MM.1S (cell line): Measurements from ENCODE around the gene FOXP1.

Experiments used
- DNase-seq: peaks from one replicate; pipeline ENCODE4 v3.0.0-alpha.2; 2015
- H2AFZ ChIP-seq: fragments of 300-600 bp; sonication (generic); 2 replicates; pipeline ENCODE4 v1.6.0; 2016; ENCODE audit warnings: antibody characterized with exemption, low read length
- H3F3A ChIP-seq: fragments of 300-600 bp; sonication (generic); 2 replicates; pipeline ENCODE4 v1.6.1; 2016; ENCODE audit warnings: mild to moderate bottlenecking, antibody characterized with exemption, low read length, moderate library complexity, mixed read lengths; ENCODE audit not compliant: insufficient read depth
- H3K27ac ChIP-seq: fragments of 300-600 bp; sonication (generic); 2 replicates; pipeline ENCODE4 v1.5.1; 2016; ENCODE audit warnings: mild to moderate bottlenecking, low read length
- H3K27me3 ChIP-seq: fragments of 300-600 bp; sonication (generic); replicated peaks from 2 replicates; pipeline ENCODE4 v1.6.0; 2016; ENCODE audit warnings: low read length; ENCODE audit not compliant: insufficient read depth
- H3K36me3 ChIP-seq: fragments of 300-600 bp; sonication (generic); replicated peaks from 2 replicates; pipeline ENCODE4 v1.6.1; 2016; ENCODE audit warnings: mild to moderate bottlenecking, low read length, mixed read lengths; ENCODE audit not compliant: insufficient read depth
- H3K4me1 ChIP-seq: fragments of 300-600 bp; sonication (generic); 2 replicates; pipeline ENCODE4 v1.6.1; 2016; ENCODE audit warnings: low read length, mixed read lengths
- H3K4me2 ChIP-seq: fragments of 300-600 bp; sonication (generic); 2 replicates; pipeline ENCODE4 v1.6.0; 2016; ENCODE audit warnings: low read depth, low read length
- H3K4me3 ChIP-seq: fragments of 300-600 bp; sonication (generic); 2 replicates; pipeline ENCODE4 v1.5.1; 2016; ENCODE audit warnings: low read length, mixed read lengths
- H3K79me2 ChIP-seq: fragments of 300-600 bp; sonication (generic); 2 replicates; pipeline ENCODE4 v1.6.1; 2016; ENCODE audit warnings: mixed run types, low read length, mixed read lengths
- H3K9ac ChIP-seq: fragments of 300-600 bp; sonication (generic); 2 replicates; pipeline ENCODE4 v1.6.1; 2016; ENCODE audit warnings: low read length, mixed read lengths
- H3K9me2 ChIP-seq: fragments of 300-600 bp; sonication (generic); replicated peaks from 2 replicates; pipeline ENCODE4 v1.6.1; 2016; ENCODE audit warnings: mild to moderate bottlenecking, low read length, mixed read lengths; ENCODE audit not compliant: insufficient read depth
- H3K9me3 ChIP-seq: fragments of 300-600 bp; sonication (generic); replicated peaks from 2 replicates; pipeline ENCODE4 v1.6.1; 2016; ENCODE audit warnings: mild to moderate bottlenecking, low read length, mixed read lengths; ENCODE audit not compliant: insufficient read depth
- H4K20me1 ChIP-seq: fragments of 300-600 bp; sonication (generic); 2 replicates; pipeline ENCODE4 v1.6.1; 2016; ENCODE audit warnings: mild to moderate bottlenecking, low read length, moderate library complexity, mixed read lengths; ENCODE audit not compliant: insufficient read depth
- CTCF ChIP-seq: fragments of 300-600 bp; sonication (generic); IDR thresholded peaks from 2 replicates; pipeline ENCODE4 v1.5.1; 2016; ENCODE audit warnings: antibody characterized with exemption, low read length, mixed read lengths
- EZH2 ChIP-seq: fragments of 300-600 bp; sonication (generic); optimal IDR thresholded peaks from 2 replicates; pipeline ENCODE3; 2017; ENCODE audit warnings: low read depth, mild to moderate bottlenecking, antibody characterized with exemption, low read length, mixed read lengths
- EZH2phosphoT487 ChIP-seq: fragments of 300-600 bp; sonication (generic); IDR thresholded peaks from 2 replicates; pipeline ENCODE4 v1.6.1; 2018; ENCODE audit warnings: antibody characterized with exemption, low read length

The FOXP1 gene

GRCh38 chr3:71469138-71469435, 114.4 kb downstream of the FOXP1 start:
- Histone ChIP-seq H3K9ac (no peak overlapping the region), H3K27ac (no peak overlapping the region), H3K4me3 (no peak overlapping the region), H3F3A (no peaks in the 10 kb centered on the region), H3K36me3 (no peaks in the 10 kb centered on the region), H2AFZ (no peak overlapping the region), H4K20me1 (no peaks in the 10 kb centered on the region), H3K4me1 (no peaks in the 10 kb centered on the region), H3K9me2 (no peaks in the 10 kb centered on the region), H3K4me2 (no peak overlapping the region), H3K27me3 (no peaks in the 10 kb centered on the region), H3K79me2 (no peaks in the 10 kb centered on the region), H3K9me3 (no peaks in the 10 kb centered on the region)
- TF ChIP-seq EZH2 (no peak), EZH2phosphoT487 (no peak), CTCF (no peak)
- DNase-seq: no peak

DNA sequence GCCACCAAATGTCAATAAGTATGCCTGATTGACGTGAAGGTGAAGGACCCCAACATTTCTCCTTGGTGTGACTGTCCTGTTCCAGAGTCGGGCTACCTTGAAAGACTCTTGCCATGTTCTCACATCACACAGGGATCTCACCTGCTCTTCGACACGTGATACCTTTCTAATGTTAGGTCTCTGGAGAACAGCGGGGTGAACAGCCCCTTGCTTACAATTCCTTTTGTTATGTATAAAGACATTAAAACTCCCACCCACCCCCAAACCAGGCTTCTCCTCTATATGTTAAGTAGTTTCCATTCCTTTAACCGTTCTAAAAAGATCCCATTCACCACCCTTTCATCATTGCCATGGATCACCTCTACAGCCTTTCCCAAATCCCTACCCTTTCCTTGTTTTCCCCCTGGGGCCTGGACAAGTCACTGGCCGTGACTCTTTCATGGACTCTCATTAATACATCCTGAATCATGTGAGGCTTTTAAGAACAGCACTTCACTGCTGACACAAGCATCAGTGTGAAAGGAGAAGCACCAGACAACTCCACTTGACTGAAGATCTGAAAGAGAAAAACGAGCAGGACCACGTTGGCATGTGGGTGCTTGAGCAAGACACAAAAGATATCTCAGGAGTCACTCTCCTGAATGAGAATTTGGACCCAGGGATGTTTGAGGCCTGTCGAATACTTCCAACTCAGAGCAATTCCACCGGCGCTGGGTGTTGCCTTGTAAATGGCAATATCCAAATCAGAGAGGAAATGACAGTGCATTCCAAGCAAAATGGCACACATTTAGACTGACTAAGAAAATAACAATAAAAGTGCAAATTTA, 115.0 kb downstream of the FOXP1 start:
- Histone ChIP-seq H2AFZ (no peak overlapping the region), H3K9ac (no peak overlapping the region), H3K36me3 (no peaks in the 10 kb centered on the region), H4K20me1 (no peaks in the 10 kb centered on the region), H3K79me2 (no peaks in the 10 kb centered on the region), H3F3A (no peaks in the 10 kb centered on the region), H3K4me1 (no peaks in the 10 kb centered on the region), H3K4me2 (no peak overlapping the region), H3K4me3 (no peak overlapping the region), H3K9me2 (no peaks in the 10 kb centered on the region), H3K27ac (no peak overlapping the region), H3K27me3 (no peaks in the 10 kb centered on the region), H3K9me3 (no peaks in the 10 kb centered on the region)
- no peak for DNase-seq
- no peak for TF ChIP-seq EZH2phosphoT487
- TF ChIP-seq CTCF: no peak
- TF ChIP-seq EZH2: no peak

GRCh38 chr3:71466483-71466882, 117.0 kb downstream of the FOXP1 start:
- Histone ChIP-seq H3K9ac (no peak overlapping the region), H3K27ac (no peak overlapping the region), H3K4me3 (no peak overlapping the region), H4K20me1 (no peaks in the 10 kb centered on the region), H3K9me3 (no peaks in the 10 kb centered on the region), H3K79me2 (no peaks in the 10 kb centered on the region), H2AFZ (no peak overlapping the region), H3K4me2 (no peak overlapping the region), H3F3A (no peaks in the 10 kb centered on the region), H3K27me3 (no peaks in the 10 kb centered on the region), H3K4me1 (no peaks in the 10 kb centered on the region), H3K9me2 (no peaks in the 10 kb centered on the region), H3K36me3 (no peaks in the 10 kb centered on the region)
- no peak for DNase-seq
- TF ChIP-seq EZH2 (no peak), EZH2phosphoT487 (no peak), CTCF (no peak)
